K562 treated with DMSO at 1 percent for 12 hours (cell line): ENCODE results near the gene SLC35A3. TPM values are rescaled to one million over a fixed set of nuclear protein-coding genes. Genes with fewer than 3 reads are reported as not detected.

ENCODE experiments used
- total RNA-seq: library from RNA; unstranded; fragments of 300-600 nt; gene quantifications from 2 replicates; pipeline ENCODE4 v1.2.3, GENCODE V29; 2022; ENCODE audit not compliant: insufficient read depth

The SLC35A3 gene
- 5.0 and 15.7 TPM in 2 replicates for total RNA-seq

GRCh38 chr1:99969729-99970621 is at the start of gene SLC35A3:
Gene SLC35A3, plus strand, starts transcription at chr1:99969996. Its CDS starts 23,559 bp downstream, at chr1:99993555.

Other genes starting within 250 kb of the SLC35A3 start
- 10.4 and 30.7 TPM in 2 replicates for gene FRRS1, start 203.4 kb upstream of the SLC35A3 start, total RNA-seq
- 3.8 and 18.1 TPM in 2 replicates for gene AGL, start 119.6 kb upstream of the SLC35A3 start, total RNA-seq
- 3.2 and 12.4 TPM in 2 replicates for gene SASS6, start 162.9 kb downstream of the SLC35A3 start, total RNA-seq
- gene TRMT13, start 163.2 kb downstream of the SLC35A3 start, total RNA-seq: 2.4 and 12.2 TPM in 2 replicates
- 1.1 TPM in 1 of 2 replicates, not detected in the other for gene LRRC39, start 208.3 kb downstream of the SLC35A3 start, total RNA-seq